T-helper 2 cell treated with Interferon-gamma antibody and Interleukin-4, amounts not matched to agents 5 μg/mL and 100 μg/mL, for 36 hours (primary cell): ENCODE measurements around the gene KCTD19.
"Not testable (repeated sequence)": the region's sequence is repeated elsewhere in the genome, so short reads cannot be mapped to it uniquely, and the experiment has no call there.

Experiments
- DNase-seq: peaks from one replicate; pipeline ENCODE4 v3.0.0; 2021; ENCODE audit warnings: low spot score
- H3K27ac Mint-ChIP-seq: one replicate; pipeline ENCODE4 v1.8.0; 2021; ENCODE audit warnings: mild to moderate bottlenecking, mixed read lengths
- H3K27me3 Mint-ChIP-seq: one replicate; pipeline ENCODE4 v1.8.0; 2021; ENCODE audit warnings: low read depth, mixed read lengths
- H3K36me3 Mint-ChIP-seq: one replicate; pipeline ENCODE4 v1.8.0; 2021; ENCODE audit warnings: low read depth, mixed read lengths
- H3K4me1 Mint-ChIP-seq: one replicate; pipeline ENCODE4 v1.8.0; 2021; ENCODE audit warnings: low read depth, mixed read lengths
- H3K4me3 Mint-ChIP-seq: one replicate; pipeline ENCODE4 v1.8.0; 2022; ENCODE audit warnings: mild to moderate bottlenecking, moderate library complexity, mixed read lengths
- H3K9me3 Mint-ChIP-seq: one replicate; pipeline ENCODE4 v1.8.0; 2021; ENCODE audit warnings: mixed read lengths

The KCTD19 gene

GRCh38 chr16:67326472-67327309 is at the start of gene KCTD19, which contains the start of gene LRRC36:
TSS of gene KCTD19 (minus strand) at chr16:67326741. CDS start at chr16:67326707, 34 bp downstream.
TSS of gene LRRC36 (plus strand) at chr16:67326815. CDS start at chr16:67326863, 48 bp downstream.
- Mint-ChIP-seq H3K27ac (peak within 1 kb of the TSS; percentile 65), H3K27me3 (peaks cover 48% of the 10 kb centered on the region)
- peak; percentile 63 for DNase-seq

GRCh38 chr16:67376012-67376411 is 49.5 kb upstream of the KCTD19 start:
- H3K4me3 Mint-ChIP-seq, H3K9me3 Mint-ChIP-seq, H3K36me3 Mint-ChIP-seq, DNase-seq, H3K27ac Mint-ChIP-seq, H3K4me1 Mint-ChIP-seq: not testable (repeated sequence)
- peaks cover 19% of the 10 kb centered on the region for H3K27me3 Mint-ChIP-seq

More at GRCh38 chr16:67326472-67327309, at the start of gene KCTD19, which contains the start of gene LRRC36:
- peaks cover 7% of the 10 kb centered on the region for H3K4me1 Mint-ChIP-seq
- peaks cover 2% of the 10 kb centered on the region for H3K36me3 Mint-ChIP-seq
- H3K4me3 Mint-ChIP-seq: peak within 1 kb of the TSS; percentile 94
- H3K9me3 Mint-ChIP-seq: no peaks in the 10 kb centered on the region

GRCh38 chr16:67372664-67373063 is 46.1 kb upstream of the KCTD19 start:
- DNase-seq: no peak
- peaks cover 14% of the 10 kb centered on the region for H3K27me3 Mint-ChIP-seq
- no peaks in the 10 kb centered on the region for H3K36me3 Mint-ChIP-seq
- H3K4me1 Mint-ChIP-seq: no peaks in the 10 kb centered on the region
- H3K27ac Mint-ChIP-seq: no peak overlapping the region
- no peaks in the 10 kb centered on the region for H3K9me3 Mint-ChIP-seq
- no peak overlapping the region for H3K4me3 Mint-ChIP-seq

GRCh38 chr16:67370661-67371060 is 44.1 kb upstream of the KCTD19 start:
- H3K27ac Mint-ChIP-seq: no peak overlapping the region
- DNase-seq: no peak
- no peak overlapping the region for H3K4me3 Mint-ChIP-seq
- H3K9me3 Mint-ChIP-seq: no peaks in the 10 kb centered on the region
- H3K4me1 Mint-ChIP-seq: peaks cover 1% of the 10 kb centered on the region
- peaks cover 8% of the 10 kb centered on the region for H3K27me3 Mint-ChIP-seq
- no peaks in the 10 kb centered on the region for H3K36me3 Mint-ChIP-seq

- Mint-ChIP-seq H3K27ac (no peak overlapping the region), H3K4me1 (peaks cover 6% of the 10 kb centered on the region)
These were observed 38.2 kb upstream of the KCTD19 start for GRCh38 chr16:67364600-67365235.

GRCh38 chr16:67361038-67361437 is 34.5 kb upstream of the KCTD19 start:
- H3K27ac Mint-ChIP-seq: no peak overlapping the region
- peaks cover 10% of the 10 kb centered on the region for H3K4me1 Mint-ChIP-seq
- no peak overlapping the region for H3K4me3 Mint-ChIP-seq
- no peak for DNase-seq
- peaks cover 21% of the 10 kb centered on the region for H3K27me3 Mint-ChIP-seq
- H3K9me3 Mint-ChIP-seq: no peaks in the 10 kb centered on the region
- H3K36me3 Mint-ChIP-seq: no peaks in the 10 kb centered on the region

More at GRCh38 chr16:67364600-67365235, 38.2 kb upstream of the KCTD19 start:
- peaks cover 21% of the 10 kb centered on the region for H3K27me3 Mint-ChIP-seq
- H3K4me3 Mint-ChIP-seq: no peak overlapping the region
- H3K36me3 Mint-ChIP-seq: no peaks in the 10 kb centered on the region
- DNase-seq: no peak
- H3K9me3 Mint-ChIP-seq: no peaks in the 10 kb centered on the region

- not testable (repeated sequence) for H3K4me3 Mint-ChIP-seq, DNase-seq, H3K4me1 Mint-ChIP-seq, H3K36me3 Mint-ChIP-seq, H3K9me3 Mint-ChIP-seq, H3K27ac Mint-ChIP-seq
- H3K27me3 Mint-ChIP-seq: peaks cover 14% of the 10 kb centered on the region
These were observed 33.2 kb upstream of the KCTD19 start for GRCh38 chr16:67359540-67360269.

GRCh38 chr16:67357561-67357960 is 31.0 kb upstream of the KCTD19 start:
- Mint-ChIP-seq H3K9me3 (no peaks in the 10 kb centered on the region), H3K4me3 (no peak overlapping the region), H3K27me3 (peaks cover 7% of the 10 kb centered on the region), H3K4me1 (peaks cover 4% of the 10 kb centered on the region), H3K27ac (no peak overlapping the region), H3K36me3 (no peaks in the 10 kb centered on the region)
- no peak for DNase-seq

- Mint-ChIP-seq H3K9me3 (no peaks in the 10 kb centered on the region), H3K27me3 (peaks cover 7% of the 10 kb centered on the region)
These were observed 29.9 kb upstream of the KCTD19 start for GRCh38 chr16:67356396-67356795.

GRCh38 chr16:67352463-67352862 is 25.9 kb upstream of the KCTD19 start:
- not testable (repeated sequence) for DNase-seq

More at GRCh38 chr16:67356396-67356795, 29.9 kb upstream of the KCTD19 start:
- no peaks in the 10 kb centered on the region for H3K36me3 Mint-ChIP-seq
- H3K4me3 Mint-ChIP-seq: no peak overlapping the region
- H3K4me1 Mint-ChIP-seq: peaks cover 4% of the 10 kb centered on the region
- DNase-seq: no peak
- H3K27ac Mint-ChIP-seq: no peak overlapping the region

GRCh38 chr16:67350324-67350723 is 23.8 kb upstream of the KCTD19 start:
- no peak for DNase-seq
- H3K9me3 Mint-ChIP-seq: no peaks in the 10 kb centered on the region
- H3K27ac Mint-ChIP-seq: no peak overlapping the region

More at GRCh38 chr16:67352463-67352862, 25.9 kb upstream of the KCTD19 start:
- not testable (repeated sequence) for H3K4me3 Mint-ChIP-seq, H3K9me3 Mint-ChIP-seq, H3K27ac Mint-ChIP-seq, H3K4me1 Mint-ChIP-seq, H3K27me3 Mint-ChIP-seq, H3K36me3 Mint-ChIP-seq

GRCh38 chr16:67349172-67349571 is 22.6 kb upstream of the KCTD19 start:
- no peaks in the 10 kb centered on the region for H3K4me1 Mint-ChIP-seq
- H3K9me3 Mint-ChIP-seq: no peaks in the 10 kb centered on the region
- no peaks in the 10 kb centered on the region for H3K36me3 Mint-ChIP-seq
- DNase-seq: no peak
- H3K4me3 Mint-ChIP-seq: no peak overlapping the region
- H3K27ac Mint-ChIP-seq: no peak overlapping the region
- peaks cover 7% of the 10 kb centered on the region for H3K27me3 Mint-ChIP-seq

More at GRCh38 chr16:67350324-67350723, 23.8 kb upstream of the KCTD19 start:
- no peaks in the 10 kb centered on the region for H3K36me3 Mint-ChIP-seq
- H3K4me3 Mint-ChIP-seq: no peak overlapping the region
- H3K4me1 Mint-ChIP-seq: no peaks in the 10 kb centered on the region
- peaks cover 7% of the 10 kb centered on the region for H3K27me3 Mint-ChIP-seq

- no peaks in the 10 kb centered on the region for H3K9me3 Mint-ChIP-seq
- no peak overlapping the region for H3K4me3 Mint-ChIP-seq
- H3K27me3 Mint-ChIP-seq: peaks cover 9% of the 10 kb centered on the region
- H3K36me3 Mint-ChIP-seq: no peaks in the 10 kb centered on the region
- no peak for DNase-seq
- H3K27ac Mint-ChIP-seq: no peak overlapping the region
- H3K4me1 Mint-ChIP-seq: no peaks in the 10 kb centered on the region
These were observed 19.8 kb upstream of the KCTD19 start for GRCh38 chr16:67346341-67346740.

- no peak overlapping the region for H3K4me3 Mint-ChIP-seq
- no peak overlapping the region for H3K27ac Mint-ChIP-seq
- no peak for DNase-seq
- no peaks in the 10 kb centered on the region for H3K36me3 Mint-ChIP-seq
- H3K4me1 Mint-ChIP-seq: no peaks in the 10 kb centered on the region
- peaks cover 9% of the 10 kb centered on the region for H3K27me3 Mint-ChIP-seq
- H3K9me3 Mint-ChIP-seq: no peaks in the 10 kb centered on the region
These were observed 18.9 kb upstream of the KCTD19 start for GRCh38 chr16:67345401-67345800.
